Mesenteric fat pad (tissue), 1 donor: ENCODE measurements around the gene KRTAP3-3. TPM values are rescaled to one million over a fixed set of nuclear protein-coding genes. Genes with fewer than 3 reads are reported as not detected.
"Not testable (repeated sequence)": the region's sequence is repeated elsewhere in the genome, so short reads cannot be mapped to it uniquely, and the experiment has no call there.

ENCODE experiments used
- DNase-seq: peaks from one replicate; pipeline ENCODE4 v3.0.0-alpha.2; 2020; ENCODE audit warnings: low spot score
- total RNA-seq: library from RNA; stranded (reverse); fragmentation: NEBNext Ultra II Directional; extraction: Animal tissue kit (Norgen Biotek cat#: 25700); gene quantifications from one replicate; pipeline ENCODE4 v1.2.1, GENCODE V29; 2021
- donor health status: DM: yes; HTN: yes; CAD: no.

The KRTAP3-3 gene
- total RNA-seq, 1 donor from 2014 or later, result not detected

DNA sequence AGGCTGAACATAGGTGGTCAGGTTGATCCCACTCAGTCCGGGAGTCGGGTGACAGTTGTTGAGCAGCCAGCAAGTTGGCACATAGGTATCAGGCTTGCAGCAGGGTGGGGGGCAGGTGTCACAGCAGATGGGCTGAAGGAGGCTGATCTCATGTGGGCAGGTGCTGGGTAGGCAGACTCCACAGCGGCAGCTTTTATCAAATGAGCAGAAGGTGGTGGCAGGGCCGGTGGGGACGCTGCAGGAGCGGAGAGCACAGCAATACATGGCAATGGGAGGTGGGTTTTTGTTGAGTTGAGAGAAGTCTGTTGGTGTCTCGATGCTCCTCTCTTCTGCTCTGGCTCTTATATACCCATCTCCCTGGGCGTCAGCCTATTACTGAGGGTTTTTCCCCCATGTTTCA is 14.8 kb upstream of the KRTAP3-3 start, which contains the start of gene KRTAP3-1:
TSS of gene KRTAP3-1 (minus strand) at position 318 of the 400 bp plus-strand sequence. CDS start at position 264, 54 bp downstream.
- no peak for DNase-seq

GRCh38 chr17:41004397-41004796 is 10.4 kb upstream of the KRTAP3-3 start:
- DNase-seq, result no peak

- no peak for DNase-seq
These were observed 10.0 kb upstream of the KRTAP3-3 start for GRCh38 chr17:41003926-41004325.

GRCh38 chr17:41002814-41003213 is 8.8 kb upstream of the KRTAP3-3 start:
- no peak for DNase-seq

DNA sequence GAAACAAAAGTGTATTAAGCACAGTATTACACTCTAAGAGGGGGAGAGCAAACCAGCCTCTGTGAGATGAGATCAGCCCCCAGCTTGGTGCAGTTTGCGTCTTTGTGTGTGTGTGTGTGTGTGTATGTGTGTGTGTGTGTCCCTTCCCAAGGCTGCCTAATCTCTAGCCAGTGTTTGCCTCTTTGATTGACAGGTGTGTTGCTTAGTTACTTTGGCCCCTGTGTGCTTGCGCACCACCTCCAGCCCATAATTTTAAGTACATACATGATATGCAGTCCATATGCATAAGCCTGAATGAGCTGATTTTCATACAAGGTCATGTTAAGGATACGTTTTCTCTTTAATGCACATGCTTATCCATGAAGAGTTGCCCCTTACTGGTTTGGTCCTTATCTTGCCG is 7.8 kb upstream of the KRTAP3-3 start:
- no peak for DNase-seq

DNA sequence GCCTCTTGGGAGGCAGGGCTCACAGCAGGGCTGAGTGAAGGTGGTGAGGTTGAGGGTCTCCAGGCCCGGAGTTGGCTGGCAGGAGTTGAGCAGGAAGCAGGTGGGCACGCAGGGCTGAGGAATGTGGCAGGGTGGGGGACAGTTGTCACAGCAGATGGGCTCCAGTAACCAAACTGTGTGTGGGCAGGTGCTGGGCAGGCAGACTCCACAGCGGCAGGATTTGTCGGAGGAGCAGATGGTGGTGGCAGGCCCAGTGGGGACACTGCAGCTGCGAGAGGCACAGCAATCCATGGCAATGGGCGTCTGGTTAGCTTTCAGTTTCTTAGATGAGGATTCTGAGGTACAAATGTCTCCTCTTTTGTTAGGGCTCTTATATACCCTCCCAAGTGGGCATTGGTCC is 5.6 kb upstream of the KRTAP3-3 start, which contains the start of gene KRTAP3-2:
TSS of gene KRTAP3-2 (minus strand) at position 344 of the 400 bp plus-strand sequence. CDS start at position 291, 53 bp downstream.
- not testable (repeated sequence) for DNase-seq

GRCh38 chr17:40997361-40997760 is 3.4 kb upstream of the KRTAP3-3 start:
- DNase-seq, result no peak

DNA sequence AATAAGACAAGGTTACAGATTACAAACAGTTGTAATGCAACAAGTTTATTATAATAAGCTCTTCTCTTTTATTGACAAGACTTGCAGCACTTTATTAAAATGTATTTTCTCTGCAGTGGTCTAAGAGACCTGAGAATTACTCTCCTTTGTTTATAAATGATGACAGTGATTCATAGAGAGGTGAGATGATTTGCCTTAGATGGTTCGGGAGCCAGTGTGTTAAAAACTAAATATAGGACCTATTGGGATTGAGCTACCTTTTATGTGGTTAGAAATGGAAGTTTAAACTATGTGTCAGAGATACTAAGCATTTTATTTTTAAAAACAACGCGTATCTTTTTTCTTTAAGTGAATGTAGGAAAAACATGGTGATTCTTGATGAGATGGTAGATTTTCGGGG is 2.9 kb upstream of the KRTAP3-3 start:
- DNase-seq, result no peak

GRCh38 chr17:40995116-40995515 is 1.2 kb upstream of the KRTAP3-3 start:
- DNase-seq, result no peak

GRCh38 chr17:40993084-40993483 is 880 bp downstream of the KRTAP3-3 start:
- no peak for DNase-seq

GRCh38 chr17:40992666-40993065 is 1.3 kb downstream of the KRTAP3-3 start:
- no peak for DNase-seq

- no peak for DNase-seq
These were observed 7.0 kb downstream of the KRTAP3-3 start for GRCh38 chr17:40986920-40987319.

DNA sequence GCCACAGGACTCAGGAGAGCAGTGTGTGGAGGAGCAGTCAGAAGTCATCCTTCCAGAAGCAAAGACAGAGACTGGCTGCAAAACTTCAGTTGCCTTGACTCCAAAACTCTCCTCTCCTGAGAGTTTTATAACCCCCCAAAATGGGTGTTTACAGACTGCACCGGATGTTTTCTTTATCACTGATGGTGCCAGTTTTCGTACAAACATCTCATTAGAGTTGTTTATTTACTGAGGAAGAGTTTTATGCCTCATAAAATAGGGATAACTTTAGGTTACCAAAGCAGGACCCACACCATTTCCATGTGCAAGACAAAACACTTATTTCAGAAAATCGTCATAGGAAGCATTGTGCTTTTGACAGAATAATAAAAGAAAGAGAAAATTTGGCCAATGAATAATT is 9.7 kb downstream of the KRTAP3-3 start, which contains the start of gene KRT40:
TSS of gene KRT40 (minus strand) at position 101 of the 400 bp plus-strand sequence. CDS start at position 48, 53 bp downstream.
- DNase-seq, result no peak

- no peak for DNase-seq
These were observed 12.8 kb downstream of the KRTAP3-3 start for GRCh38 chr17:40981115-40981514.

DNA sequence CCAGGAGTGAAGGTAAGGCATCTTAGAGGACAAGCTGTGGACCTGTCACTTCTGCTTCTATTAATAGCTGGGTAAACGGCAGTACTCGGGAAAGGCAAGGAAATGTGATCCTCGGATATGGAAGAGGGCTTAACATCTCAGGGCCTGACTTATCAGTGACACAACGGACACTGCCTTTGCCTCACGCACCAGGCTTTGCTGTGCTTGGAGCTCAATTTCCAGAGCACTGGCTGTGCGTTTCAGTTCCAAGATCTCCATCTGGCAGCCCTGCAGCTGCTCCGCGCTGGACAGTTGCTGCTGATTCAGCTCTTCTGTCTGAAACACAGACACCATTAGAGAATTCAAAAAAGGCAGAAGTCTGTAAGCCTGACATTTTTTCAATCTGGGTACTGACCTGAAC is 13.4 kb downstream of the KRTAP3-3 start:
- no peak for DNase-seq

- DNase-seq, result no peak
These were observed 13.8 kb downstream of the KRTAP3-3 start for GRCh38 chr17:40980117-40980516.

GRCh38 chr17:40978575-40979151 is 15.3 kb downstream of the KRTAP3-3 start:
- DNase-seq, result no peak

DNA sequence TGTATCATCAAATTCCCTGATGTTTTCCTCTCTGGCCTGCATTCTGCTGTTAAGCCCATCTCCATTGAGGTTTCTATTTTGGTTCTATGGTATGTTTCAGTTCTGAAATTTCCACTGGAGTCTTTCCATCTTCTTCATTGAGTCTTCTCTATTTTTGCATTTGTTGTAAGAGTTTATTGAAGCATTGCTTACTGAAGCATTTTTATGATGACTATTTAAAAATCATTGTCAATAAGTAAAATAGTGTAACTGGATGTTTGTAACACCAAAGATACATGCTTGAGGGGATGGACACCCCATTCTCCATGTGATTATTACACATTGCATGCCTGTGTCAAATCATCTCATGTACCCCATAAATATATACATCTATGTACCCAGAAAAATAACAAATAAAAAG is 18.4 kb downstream of the KRTAP3-3 start:
- DNase-seq, result no peak

GRCh38 chr17:40974366-40974765 is 19.6 kb downstream of the KRTAP3-3 start:
- DNase-seq, result no peak

DNA sequence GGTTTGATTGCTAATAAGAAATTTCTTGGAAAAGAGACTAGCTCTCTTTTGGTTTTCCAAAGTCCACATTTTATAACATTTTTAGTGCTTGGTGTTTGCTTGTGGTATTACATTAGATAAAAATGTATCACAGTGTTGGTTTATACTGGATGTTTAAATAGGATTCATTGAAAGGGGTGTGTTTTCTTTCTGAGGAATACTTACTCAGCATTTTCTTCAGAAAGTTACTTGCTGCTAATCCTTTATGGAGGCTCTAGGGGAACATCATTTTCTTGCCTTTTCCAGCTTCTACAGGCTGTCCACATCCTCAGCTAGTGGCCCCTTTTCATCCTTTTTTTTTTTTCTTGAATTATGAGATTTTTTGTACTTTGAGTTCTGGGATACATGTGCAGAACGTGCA is 26.4 kb downstream of the KRTAP3-3 start:
- no peak for DNase-seq

GRCh38 chr17:40966848-40967247 is 27.1 kb downstream of the KRTAP3-3 start, which contains the start of gene KRT39:
TSS of gene KRT39 (minus strand) at chr17:40966948. CDS start at chr17:40966856, 92 bp downstream.
- DNase-seq, result no peak

GRCh38 chr17:40963838-40964237 is 30.1 kb downstream of the KRTAP3-3 start:
- no peak for DNase-seq

DNA sequence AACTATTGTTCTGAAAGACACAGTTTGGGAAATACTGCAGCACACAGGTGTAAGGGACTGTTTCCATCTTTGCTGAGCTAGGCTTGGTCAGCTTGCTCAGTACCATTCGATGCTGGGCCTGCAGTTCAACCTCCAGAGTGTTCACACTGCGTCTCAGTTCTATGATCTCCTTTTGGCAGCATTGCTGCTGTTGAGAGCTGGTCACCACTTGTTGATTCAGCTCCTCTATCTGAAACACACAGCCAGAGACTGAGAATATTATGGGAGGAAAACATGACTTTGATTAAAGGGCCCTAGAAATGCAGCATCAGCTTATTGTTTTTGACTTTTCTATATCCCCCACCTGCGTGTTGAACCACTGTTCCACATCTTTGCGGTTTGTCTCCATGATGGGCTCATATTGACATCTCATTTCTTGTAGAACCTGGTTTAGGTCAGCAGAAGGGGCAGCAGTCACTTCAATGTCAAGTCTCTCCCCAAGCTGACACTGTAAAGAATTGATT is 31.9 kb downstream of the KRTAP3-3 start:
- no peak for DNase-seq
